IMR-90 (cell line): ENCODE results near the gene HPSE2. TPM values are rescaled to one million over a fixed set of nuclear protein-coding genes. Genes with fewer than 3 reads are reported as not detected.

Source experiments
- ATAC-seq: fragments of 200-7000 bp; cut with Tn5 transposase; 2 replicates; pipeline ENCODE4 v1.9.1; 2020; ENCODE audit warnings: low read depth, mild to moderate bottlenecking, moderate library complexity
- BruUV-seq: library from RNA; stranded (reverse); fragments of 400-500 nt; replicated peaks from 2 replicates; lab custom pipeline; 2021; lab: Mats Ljungman, UMichigan
- CTCF ChIA-PET: fragments of 300-600 bp; formaldehyde crosslinking; extraction: SDS; loops from one replicate; lab custom pipeline; 2021; ENCODE audit warnings: antibody characterized with exemption; lab: Yijun Ruan, JAX
- POLR2A ChIA-PET: fragments of 300-600 bp; sonication (Branson Sonifier 250); formaldehyde crosslinking; loops from one replicate; lab custom pipeline; 2022; ENCODE audit warnings: antibody characterized with exemption; ENCODE audit not compliant: unreplicated experiment; lab: Charles Lee
- DNase-seq: peaks from one replicate; pipeline ENCODE4 v3.0.0; 2013
- H2AFZ ChIP-seq: replicated peaks from 2 replicates; pipeline ENCODE3; 2013; ENCODE audit warnings: low read length, mild to moderate bottlenecking; ENCODE audit not compliant: poor library complexity
- H2AK5ac ChIP-seq: 2 replicates; pipeline ENCODE4 v1.6.1; 2013; ENCODE audit warnings: low read depth, low read length, inconsistent platforms
- H2AK9ac ChIP-seq: replicated peaks from 2 replicates; pipeline ENCODE3; 2013; ENCODE audit warnings: mild to moderate bottlenecking, low read depth, low read length, moderate library complexity; ENCODE audit not compliant: poor library complexity
- H2BK120ac ChIP-seq: 2 replicates; pipeline ENCODE4 v1.6.1; 2013; ENCODE audit warnings: low read depth, low read length, inconsistent platforms
- H2BK15ac ChIP-seq: 3 replicates; pipeline ENCODE4 v1.6.1; 2013; ENCODE audit warnings: low read depth, low read length, inconsistent platforms
- H2BK20ac ChIP-seq: 2 replicates; pipeline ENCODE4 v1.6.1; 2013; ENCODE audit warnings: low read depth, mild to moderate bottlenecking, inconsistent platforms, low read length, moderate library complexity
- H2BK5ac ChIP-seq: 2 replicates; pipeline ENCODE4 v1.6.1; 2013; ENCODE audit warnings: mild to moderate bottlenecking, low read depth, low read length, inconsistent platforms; ENCODE audit not compliant: poor library complexity, severe bottlenecking
- H3K14ac ChIP-seq: replicated peaks from 2 replicates; pipeline ENCODE4 v1.6.1; 2013; ENCODE audit warnings: low read depth, low read length, inconsistent platforms
- H3K18ac ChIP-seq: 2 replicates; pipeline ENCODE4 v1.6.1; 2013; ENCODE audit warnings: low read depth, low read length, control low read depth
- H3K23ac ChIP-seq: 2 replicates; pipeline ENCODE4 v1.6.1; 2013; ENCODE audit warnings: low read depth, low read length, inconsistent platforms
- H3K27ac ChIP-seq: 2 replicates; pipeline ENCODE4 v1.5.1; 2013; ENCODE audit warnings: mild to moderate bottlenecking, control low read depth, low read length; ENCODE audit not compliant: insufficient read depth
- H3K27me3 ChIP-seq: 2 replicates; pipeline ENCODE4 v1.6.1; 2013; ENCODE audit warnings: low read length; ENCODE audit not compliant: control insufficient read depth, insufficient read depth
- H3K36me3 ChIP-seq: 2 replicates; pipeline ENCODE4 v1.6.1; 2013; ENCODE audit warnings: low read length, mixed read lengths; ENCODE audit not compliant: control insufficient read depth, insufficient read depth
- H3K4ac ChIP-seq: 2 replicates; pipeline ENCODE4 v1.6.1; 2013; ENCODE audit warnings: low read depth, low read length, inconsistent platforms
- H3K4me1 ChIP-seq: 2 replicates; pipeline ENCODE4 v1.6.1; 2013; ENCODE audit warnings: low read length, mixed read lengths; ENCODE audit not compliant: control insufficient read depth, insufficient read depth
- H3K4me2 ChIP-seq: 2 replicates; pipeline ENCODE4 v1.6.1; 2013; ENCODE audit warnings: low read depth, mild to moderate bottlenecking, control low read depth, low read length, moderate library complexity
- H3K4me3 ChIP-seq: 2 replicates; pipeline ENCODE4 v1.5.1; 2013; ENCODE audit warnings: low read depth, mild to moderate bottlenecking, control low read depth, low read length, moderate library complexity; ENCODE audit not compliant: insufficient read depth
- H3K56ac ChIP-seq: 2 replicates; pipeline ENCODE4 v1.6.1; 2013; ENCODE audit warnings: low read length, inconsistent platforms; ENCODE audit not compliant: insufficient read depth; ENCODE audit errors: extremely low read depth
- H3K79me1 ChIP-seq, 2 experiments: 2 replicates each; pipeline ENCODE4 v1.6.1; 2013; ENCODE audit warnings: low read length in 2 of 2, inconsistent platforms in 1 of 2, low read depth in 1 of 2
- H3K9ac ChIP-seq: 2 replicates; pipeline ENCODE4 v1.6.1; 2013; ENCODE audit warnings: low read depth, low read length, control low read depth
- H3K9me1 ChIP-seq: 2 replicates; pipeline ENCODE4 v1.6.1; 2013; ENCODE audit warnings: low read length, inconsistent platforms; ENCODE audit not compliant: insufficient read depth
- H3K9me3 ChIP-seq: 2 replicates; pipeline ENCODE4 v1.6.1; 2013; ENCODE audit warnings: low read length; ENCODE audit not compliant: control insufficient read depth, insufficient read depth
- H4K20me1 ChIP-seq: 2 replicates; pipeline ENCODE4 v1.6.1; 2013; ENCODE audit warnings: low read length, inconsistent platforms; ENCODE audit not compliant: insufficient read depth
- H4K5ac ChIP-seq: 2 replicates; pipeline ENCODE4 v1.6.1; 2013; ENCODE audit warnings: mild to moderate bottlenecking, low read depth, low read length, control low read depth
- H4K8ac ChIP-seq, 2 experiments: 2 replicates each; pipeline ENCODE4 v1.6.1; 2013; ENCODE audit warnings: low read depth in 2 of 2, low read length in 2 of 2, control low read depth in 1 of 2, inconsistent platforms in 1 of 2
- H4K91ac ChIP-seq: 2 replicates; pipeline ENCODE4 v1.6.1; 2013; ENCODE audit warnings: low read depth, low read length, inconsistent platforms; ENCODE audit not compliant: insufficient read depth
- CEBPB ChIP-seq: IDR thresholded peaks from 2 replicates; pipeline ENCODE4 v1.6.1; 2012; ENCODE audit warnings: low read depth, low read length, improper control_type of control experiment
- CHD1 ChIP-seq: IDR thresholded peaks from 2 replicates; pipeline ENCODE4 v1.6.1; 2012; ENCODE audit warnings: low read depth, low read length, improper control_type of control experiment
- FOS ChIP-seq: fragments of 150-350 bp; IDR thresholded peaks from 2 replicates; pipeline ENCODE4 v1.6.1; 2016; ENCODE audit warnings: low read depth, low read length
- MAFK ChIP-seq: IDR thresholded peaks from 2 replicates; pipeline ENCODE4 v1.6.1; 2012; ENCODE audit warnings: low read depth, low read length, improper control_type of control experiment
- MAZ ChIP-seq: IDR thresholded peaks from 2 replicates; pipeline ENCODE4 v1.6.1; 2012; ENCODE audit warnings: low read depth, mild to moderate bottlenecking, low read length, improper control_type of control experiment, moderate library complexity, borderline replicate concordance
- MXI1 ChIP-seq: IDR thresholded peaks from 2 replicates; pipeline ENCODE4 v1.6.1; 2012; ENCODE audit warnings: low read depth, mild to moderate bottlenecking, low read length, moderate library complexity, borderline replicate concordance
- NFE2L2 ChIP-seq: fragments of 150-350 bp; IDR thresholded peaks from 2 replicates; pipeline ENCODE4 v1.6.1; 2016; ENCODE audit warnings: low read depth, mild to moderate bottlenecking, low read length
- POLR2A ChIP-seq: IDR thresholded peaks from 2 replicates; pipeline ENCODE4 v1.6.1; 2012; ENCODE audit warnings: mild to moderate bottlenecking, low read depth, low read length
- RAD21 ChIP-seq: IDR thresholded peaks from 2 replicates; pipeline ENCODE4 v1.6.1; 2012; ENCODE audit warnings: low read length, improper control_type of control experiment
- RCOR1 ChIP-seq: IDR thresholded peaks from 2 replicates; pipeline ENCODE4 v1.6.1; 2012; ENCODE audit warnings: mild to moderate bottlenecking, low read length, improper control_type of control experiment; ENCODE audit not compliant: insufficient replicate concordance
- RFX5 ChIP-seq: IDR thresholded peaks from 2 replicates; pipeline ENCODE4 v1.8.0; 2012; ENCODE audit warnings: low read depth, mild to moderate bottlenecking, low read length, moderate library complexity
- SMC3 ChIP-seq: fragments of 150-350 bp; IDR thresholded peaks from 2 replicates; pipeline ENCODE4 v1.6.1; 2016; ENCODE audit warnings: low read depth, mild to moderate bottlenecking, antibody characterized with exemption, low read length, moderate library complexity
- WGBS, 2 experiments: methylation state at CpG; one replicate each; pipeline versions ENCODE4 v1.1.5 to v1.1.7; 2013; ENCODE audit warnings: missing lambda C conversion rate in 2 of 2; ENCODE audit not compliant: insufficient read length in 1 of 2; ENCODE audit errors: extremely low coverage in 2 of 2; 5-methylcytosine and 5-hydroxymethylcytosine counted together
- dilution Hi-C: fragments of 300-500 bp; cut with HindIII; formaldehyde crosslinking; loops from one replicate; pipeline ENCODE4 v1.14.3; 2018; ENCODE audit warnings: low sequenced_read_pairs; ENCODE audit not compliant: unreplicated experiment
- in situ Hi-C: fragments of 300-500 bp; cut with MboI; formaldehyde crosslinking; loops from 3 replicates; pipeline ENCODE4 v1.14.3; 2019; ENCODE audit warnings: low sequenced_read_pairs, inconsistent platforms, mixed read lengths
- intact Hi-C: fragments of 100-400 bp; cut with micrococcal nuclease; formaldehyde crosslinking; loops from 2 replicates; pipeline ENCODE4 v1.10.0; 2022
- polyA plus RNA-seq, 3 experiments: library from polyadenylated mRNA; depleted of rRNA; stranded (reverse); fragments of >200 nt; gene quantifications; 2 replicates each; pipeline ENCODE4 v1.2.3, GENCODE V29; 2012; ENCODE audit warnings: low replicate concordance in 1 of 3
- total RNA-seq: library from RNA; depleted of rRNA; stranded (reverse); fragments of >200 nt; gene quantifications from 2 replicates; pipeline ENCODE4 v1.2.3, GENCODE V29; 2012
- TF ChIP-seq, protein P1 (sequence below): conservative IDR thresholded peaks from 2 replicates; pipeline ENCODE4 v1.5.1; 2012; ENCODE audit warnings: mild to moderate bottlenecking, low read depth, low read length, improper control_type of control experiment
- TF ChIP-seq, protein P2 (sequence below): fragments of 150-350 bp; IDR thresholded peaks from 2 replicates; pipeline ENCODE4 v1.6.1; 2017; ENCODE audit warnings: mild to moderate bottlenecking, antibody characterized with exemption, low read length, low read depth
- TF ChIP-seq, protein P3 (sequence below): fragments of 150-350 bp; IDR thresholded peaks from 2 replicates; pipeline ENCODE4 v1.6.1; 2016; ENCODE audit warnings: low read depth, mild to moderate bottlenecking, low read length, moderate library complexity, borderline replicate concordance

Gene HPSE2
- total and polyA plus RNA-seq, 2 of the 4 experiments (the other 2 are of a cell fraction), result not detected

DNA sequence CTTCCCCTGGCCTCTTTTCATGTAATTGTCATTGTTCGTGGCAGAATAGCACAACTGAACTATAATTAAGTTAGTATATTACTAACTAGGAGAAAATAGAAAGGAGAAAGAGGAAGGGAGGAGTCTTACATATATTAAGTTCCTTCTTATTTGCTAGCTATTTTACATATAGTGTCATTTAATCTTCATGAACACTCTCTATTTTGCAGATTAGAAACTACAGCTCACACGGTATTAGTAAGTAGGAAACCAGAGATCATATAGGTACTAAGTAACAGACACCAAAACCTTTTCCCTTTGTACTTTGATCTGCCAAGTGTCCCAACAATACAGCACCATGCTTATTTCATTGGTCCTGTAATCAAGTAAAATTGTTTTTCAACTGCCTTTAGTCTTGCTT lies 586.5 kb downstream of the HPSE2 start:
- no peak overlapping the region for H4K91ac ChIP-seq
- H3K4me3 ChIP-seq, result no peak overlapping the region
- ChIA-PET CTCF (no interaction called here), POLR2A (no interaction called here)
- H2BK15ac ChIP-seq, result no peak overlapping the region
- no peak overlapping the region for H3K14ac ChIP-seq
- no peaks in the 10 kb centered on the region for H3K9me3 ChIP-seq
- no peak for ATAC-seq
- no peak overlapping the region for H3K18ac ChIP-seq
- H2BK20ac ChIP-seq, result no peak overlapping the region
- no peak for TF ChIP-seq MXI1
- TF ChIP-seq RAD21, result no peak
- no peak for TF ChIP-seq MAFK
- TF ChIP-seq, protein P1, sequence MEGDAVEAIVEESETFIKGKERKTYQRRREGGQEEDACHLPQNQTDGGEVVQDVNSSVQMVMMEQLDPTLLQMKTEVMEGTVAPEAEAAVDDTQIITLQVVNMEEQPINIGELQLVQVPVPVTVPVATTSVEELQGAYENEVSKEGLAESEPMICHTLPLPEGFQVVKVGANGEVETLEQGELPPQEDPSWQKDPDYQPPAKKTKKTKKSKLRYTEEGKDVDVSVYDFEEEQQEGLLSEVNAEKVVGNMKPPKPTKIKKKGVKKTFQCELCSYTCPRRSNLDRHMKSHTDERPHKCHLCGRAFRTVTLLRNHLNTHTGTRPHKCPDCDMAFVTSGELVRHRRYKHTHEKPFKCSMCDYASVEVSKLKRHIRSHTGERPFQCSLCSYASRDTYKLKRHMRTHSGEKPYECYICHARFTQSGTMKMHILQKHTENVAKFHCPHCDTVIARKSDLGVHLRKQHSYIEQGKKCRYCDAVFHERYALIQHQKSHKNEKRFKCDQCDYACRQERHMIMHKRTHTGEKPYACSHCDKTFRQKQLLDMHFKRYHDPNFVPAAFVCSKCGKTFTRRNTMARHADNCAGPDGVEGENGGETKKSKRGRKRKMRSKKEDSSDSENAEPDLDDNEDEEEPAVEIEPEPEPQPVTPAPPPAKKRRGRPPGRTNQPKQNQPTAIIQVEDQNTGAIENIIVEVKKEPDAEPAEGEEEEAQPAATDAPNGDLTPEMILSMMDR, result no peak
- TF ChIP-seq, protein P2, sequence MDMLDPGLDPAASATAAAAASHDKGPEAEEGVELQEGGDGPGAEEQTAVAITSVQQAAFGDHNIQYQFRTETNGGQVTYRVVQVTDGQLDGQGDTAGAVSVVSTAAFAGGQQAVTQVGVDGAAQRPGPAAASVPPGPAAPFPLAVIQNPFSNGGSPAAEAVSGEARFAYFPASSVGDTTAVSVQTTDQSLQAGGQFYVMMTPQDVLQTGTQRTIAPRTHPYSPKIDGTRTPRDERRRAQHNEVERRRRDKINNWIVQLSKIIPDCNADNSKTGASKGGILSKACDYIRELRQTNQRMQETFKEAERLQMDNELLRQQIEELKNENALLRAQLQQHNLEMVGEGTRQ, result no peak
- TF ChIP-seq FOS, result no peak
- no peak for TF ChIP-seq SMC3
- TF ChIP-seq MAZ, result no peak
- TF ChIP-seq RCOR1, result no peak
- TF ChIP-seq, protein P3, sequence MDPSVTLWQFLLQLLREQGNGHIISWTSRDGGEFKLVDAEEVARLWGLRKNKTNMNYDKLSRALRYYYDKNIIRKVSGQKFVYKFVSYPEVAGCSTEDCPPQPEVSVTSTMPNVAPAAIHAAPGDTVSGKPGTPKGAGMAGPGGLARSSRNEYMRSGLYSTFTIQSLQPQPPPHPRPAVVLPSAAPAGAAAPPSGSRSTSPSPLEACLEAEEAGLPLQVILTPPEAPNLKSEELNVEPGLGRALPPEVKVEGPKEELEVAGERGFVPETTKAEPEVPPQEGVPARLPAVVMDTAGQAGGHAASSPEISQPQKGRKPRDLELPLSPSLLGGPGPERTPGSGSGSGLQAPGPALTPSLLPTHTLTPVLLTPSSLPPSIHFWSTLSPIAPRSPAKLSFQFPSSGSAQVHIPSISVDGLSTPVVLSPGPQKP, result no peak
- no peak for TF ChIP-seq CHD1
- no peak for TF ChIP-seq CEBPB
- TF ChIP-seq POLR2A, result no peak
- no peak for TF ChIP-seq RFX5
- no peak for TF ChIP-seq NFE2L2
- no peak overlapping the region for H2AK5ac ChIP-seq
- H3K23ac ChIP-seq, result no peak overlapping the region
- dilution Hi-C loops (no loop called here), intact Hi-C loops (no loop called here), in situ Hi-C loops (no loop called here)
- BruUV-seq, result no TSS peak
- no peaks in the 10 kb centered on the region for H3K9me1 ChIP-seq
- no CpG with 5 or more reads among the region's 2 CpGs for WGBS, 2 experiments
- no peaks in the 10 kb centered on the region for H4K20me1 ChIP-seq
- H3K79me1 ChIP-seq, result no peaks in the 10 kb centered on the region
- H2AFZ ChIP-seq, result no peak overlapping the region
- no peak overlapping the region for H3K56ac ChIP-seq
- DNase-seq, result no peak
- H4K5ac ChIP-seq, result no peak overlapping the region
- H3K4ac ChIP-seq, result no peak overlapping the region
- no peak overlapping the region for H4K8ac ChIP-seq
- no peak overlapping the region for H2BK120ac ChIP-seq
- no peak overlapping the region for H2BK5ac ChIP-seq
- H3K4me2 ChIP-seq, result no peak overlapping the region
- H3K27me3 ChIP-seq, result no peaks in the 10 kb centered on the region
- H3K4me1 ChIP-seq, result no peaks in the 10 kb centered on the region
- H3K36me3 ChIP-seq, result no peaks in the 10 kb centered on the region
- H2AK9ac ChIP-seq, result no peak overlapping the region
- no peak overlapping the region for H3K9ac ChIP-seq
- H3K27ac ChIP-seq, result no peak overlapping the region
